ENCODE measurements around the gene CSF3R.

CSF3R gene

GRCh38 chr1:36482724-36483388 is at the start of gene CSF3R:
TSS of gene CSF3R (minus strand) at chr1:36482913. CDS start at chr1:36479496, 3,417 bp downstream.
- Histone ChIP-seq H3K4me2 (ENCODE audit: low read length) (no peak within 1 kb of the TSS; the same call in 1 of the 2 replicates), H3K4me1 (ENCODE audit: control insufficient read depth, low read length) (peaks cover 33% of the 10 kb centered on the region), H3K9me2 (replicated peaks; ENCODE audit: control insufficient read depth, low read length) (no peaks in the 10 kb centered on the region), H3K27me3 (ENCODE audit: control insufficient read depth, low read length) (peaks cover 4% of the 10 kb centered on the region), H4K20me1 (ENCODE audit: control insufficient read depth, insufficient read depth, low read depth, low read length) (no peaks in the 10 kb centered on the region), H3K27ac (ENCODE audit: low read depth, low read length) (no peak within 1 kb of the TSS), H3K9me3 (ENCODE audit: control insufficient read depth, insufficient read depth, low read length) (no peaks in the 10 kb centered on the region), H3K4me3 (ENCODE audit: low read length) (no peak within 1 kb of the TSS), H3K36me3 (ENCODE audit: control insufficient read depth, low read length) (no peaks in the 10 kb centered on the region), H3F3A (ENCODE audit: control insufficient read depth, insufficient read depth) (peaks cover 20% of the 10 kb centered on the region), H3K79me2 (ENCODE audit: control insufficient read depth, low read length) (no peaks in the 10 kb centered on the region)
- TF ChIP-seq CTCF (IDR thresholded peaks at IDR 0.05; ENCODE audit: low read depth, low read length, poor library complexity, severe bottlenecking) (no peak), EZH2phosphoT487 (IDR thresholded peaks at IDR 0.05; ENCODE audit: borderline replicate concordance, low read length) (no peak)

- TF ChIP-seq CTCF (IDR thresholded peaks at IDR 0.05; ENCODE audit: low read depth, low read length, poor library complexity, severe bottlenecking) (no peak), EZH2phosphoT487 (IDR thresholded peaks at IDR 0.05; ENCODE audit: borderline replicate concordance, low read length) (no peak)
- H3K79me2 ChIP-seq (ENCODE audit: control insufficient read depth, low read length) = no peaks in the 10 kb centered on the region
- H3K9me2 ChIP-seq (replicated peaks; ENCODE audit: control insufficient read depth, low read length) = no peaks in the 10 kb centered on the region
- no peaks in the 10 kb centered on the region for H3K36me3 ChIP-seq (ENCODE audit: control insufficient read depth, low read length)
- no peaks in the 10 kb centered on the region for H3K9me3 ChIP-seq (ENCODE audit: control insufficient read depth, insufficient read depth, low read length)
- H3F3A ChIP-seq (ENCODE audit: control insufficient read depth, insufficient read depth) = no peaks in the 10 kb centered on the region
- H3K4me2 ChIP-seq (ENCODE audit: low read length) = no peak overlapping the region
- H3K4me3 ChIP-seq (ENCODE audit: low read length) = no peak overlapping the region
- H3K4me1 ChIP-seq (ENCODE audit: control insufficient read depth, low read length) = no peaks in the 10 kb centered on the region
- no peaks in the 10 kb centered on the region for H4K20me1 ChIP-seq (ENCODE audit: control insufficient read depth, insufficient read depth, low read depth, low read length)
- H3K27me3 ChIP-seq (ENCODE audit: control insufficient read depth, low read length) = peaks cover 3% of the 10 kb centered on the region; the same call in 1 of the 2 replicates
- H3K27ac ChIP-seq (ENCODE audit: low read depth, low read length) = no peak overlapping the region
Observed at GRCh38 chr1:36531833-36532232, 49.1 kb upstream of the CSF3R start.

- no peaks in the 10 kb centered on the region for H3K9me2 ChIP-seq (replicated peaks; ENCODE audit: control insufficient read depth, low read length)
- H3K27ac ChIP-seq (ENCODE audit: low read depth, low read length) = no peak overlapping the region
- no peaks in the 10 kb centered on the region for H3K79me2 ChIP-seq (ENCODE audit: control insufficient read depth, low read length)
- no peak overlapping the region for H3K4me2 ChIP-seq (ENCODE audit: low read length)
- H4K20me1 ChIP-seq (ENCODE audit: control insufficient read depth, insufficient read depth, low read depth, low read length) = no peaks in the 10 kb centered on the region
- TF ChIP-seq EZH2phosphoT487 (IDR thresholded peaks at IDR 0.05; ENCODE audit: borderline replicate concordance, low read length) (no peak), CTCF (IDR thresholded peaks at IDR 0.05; ENCODE audit: low read depth, low read length, poor library complexity, severe bottlenecking) (no peak)
- no peak overlapping the region for H3K4me3 ChIP-seq (ENCODE audit: low read length)
- H3K4me1 ChIP-seq (ENCODE audit: control insufficient read depth, low read length) = no peaks in the 10 kb centered on the region
- no peaks in the 10 kb centered on the region for H3K9me3 ChIP-seq (ENCODE audit: control insufficient read depth, insufficient read depth, low read length)
- no peaks in the 10 kb centered on the region for H3K36me3 ChIP-seq (ENCODE audit: control insufficient read depth, low read length)
- H3K27me3 ChIP-seq (ENCODE audit: control insufficient read depth, low read length) = peaks cover 3% of the 10 kb centered on the region; the same call in 1 of the 2 replicates
- H3F3A ChIP-seq (ENCODE audit: control insufficient read depth, insufficient read depth) = no peaks in the 10 kb centered on the region
Observed at GRCh38 chr1:36530791-36531190, 48.1 kb upstream of the CSF3R start.
